Mesenchymal stem cell (in vitro differentiated cells and primary cell): ENCODE data around the gene ALDH5A1.
A peak's percentile ranks its signal among the peaks of the same experiment; 100 is the strongest.

Experiments used
- DNase-seq: peaks from one replicate; pipeline ENCODE4 v3.0.0-alpha.2; 2013
- H2AFZ ChIP-seq: one replicate; pipeline ENCODE4 v1.6.1; 2013; ENCODE audit warnings: low read depth, mild to moderate bottlenecking, control low read depth, inconsistent platforms, low read length, moderate library complexity
- H2AK5ac ChIP-seq: 2 replicates; pipeline ENCODE4 v1.6.1; 2013; ENCODE audit warnings: low read length, moderate library complexity, mild to moderate bottlenecking, inconsistent platforms; ENCODE audit not compliant: severe bottlenecking
- H2BK120ac ChIP-seq: one replicate; pipeline ENCODE4 v1.6.1; 2013; ENCODE audit warnings: low read depth, mild to moderate bottlenecking, inconsistent platforms, low read length, moderate library complexity
- H2BK12ac ChIP-seq, 2 experiments: one replicate each; pipeline ENCODE4 v1.6.1; 2013; ENCODE audit warnings: inconsistent platforms in 2 of 2, low read length in 2 of 2, mild to moderate bottlenecking in 2 of 2, moderate library complexity in 2 of 2, control low read depth in 1 of 2
- H2BK15ac ChIP-seq: one replicate; pipeline ENCODE4 v1.6.1; 2013; ENCODE audit warnings: mild to moderate bottlenecking, low read depth, inconsistent platforms; ENCODE audit not compliant: poor library complexity, severe bottlenecking
- H2BK5ac ChIP-seq: 2 replicates; pipeline ENCODE4 v1.6.1; 2013; ENCODE audit warnings: low read depth, mild to moderate bottlenecking, low read length, control low read depth, inconsistent platforms; ENCODE audit not compliant: poor library complexity, severe bottlenecking
- H3K14ac ChIP-seq, 2 experiments: one replicate each; pipeline ENCODE4 v1.6.1; 2013; ENCODE audit warnings: inconsistent platforms in 2 of 2, low read length in 2 of 2, control low read depth in 1 of 2, mild to moderate bottlenecking in 1 of 2, moderate library complexity in 1 of 2
- H3K18ac ChIP-seq, 2 experiments: one replicate each; pipeline ENCODE4 v1.6.1; 2013; ENCODE audit warnings: inconsistent platforms in 2 of 2, low read length in 2 of 2, control low read depth in 1 of 2, low read depth in 1 of 2, mild to moderate bottlenecking in 1 of 2
- H3K23ac ChIP-seq, 2 experiments: one replicate each; pipeline ENCODE4 v1.6.1; 2013; ENCODE audit warnings: inconsistent platforms in 2 of 2, low read length in 2 of 2, mild to moderate bottlenecking in 2 of 2, moderate library complexity in 2 of 2, control low read depth in 1 of 2
- H3K27ac ChIP-seq: 2 replicates; pipeline ENCODE4 v1.5.1; 2013; ENCODE audit warnings: mild to moderate bottlenecking, moderate library complexity, low read length, control low read depth, inconsistent platforms; ENCODE audit not compliant: poor library complexity, severe bottlenecking
- H3K27me3 ChIP-seq, 2 experiments: 2 replicates each; pipeline versions ENCODE4 v1.6.1 to v1.7.0; 2013; ENCODE audit warnings: low read length in 2 of 2, mild to moderate bottlenecking in 2 of 2, moderate library complexity in 2 of 2, control low read depth in 1 of 2, inconsistent platforms in 1 of 2; ENCODE audit not compliant: control insufficient read depth in 1 of 2, insufficient read depth in 1 of 2
- H3K36me3 ChIP-seq, 2 experiments: 2 replicates each; pipeline versions ENCODE4 v1.6.1 to v1.7.0; 2013; ENCODE audit warnings: low read length in 2 of 2, control low read depth in 1 of 2, inconsistent platforms in 1 of 2, low read depth in 1 of 2, mild to moderate bottlenecking in 1 of 2; ENCODE audit not compliant: insufficient read depth in 2 of 2, control insufficient read depth in 1 of 2
- H3K4ac ChIP-seq, 2 experiments: one replicate each; pipeline ENCODE4 v1.6.1; 2013; ENCODE audit warnings: inconsistent platforms in 2 of 2, low read length in 2 of 2, mild to moderate bottlenecking in 2 of 2, moderate library complexity in 2 of 2, control low read depth in 1 of 2, low read depth in 1 of 2
- H3K4me1 ChIP-seq: 2 replicates; pipeline ENCODE4 v1.6.1; 2013; ENCODE audit warnings: low read depth, low read length, control low read depth; ENCODE audit not compliant: control insufficient read depth, insufficient read depth
- H3K4me2 ChIP-seq: 2 replicates; pipeline ENCODE4 v1.6.1; 2013; ENCODE audit warnings: low read length, mild to moderate bottlenecking, inconsistent platforms; ENCODE audit not compliant: poor library complexity, severe bottlenecking
- H3K4me3 ChIP-seq, 2 experiments: 2 replicates each; pipeline versions ENCODE4 v1.5.1 to v1.7.0; 2013; ENCODE audit warnings: low read length in 2 of 2, mild to moderate bottlenecking in 2 of 2, control low read depth in 1 of 2, low read depth in 1 of 2; ENCODE audit not compliant: insufficient read depth in 1 of 2
- H3K79me1 ChIP-seq: replicated peaks from 2 replicates; pipeline ENCODE4 v1.6.1; 2013; ENCODE audit warnings: mild to moderate bottlenecking, control low read depth, low read length, inconsistent platforms; ENCODE audit not compliant: poor library complexity, severe bottlenecking
- H3K9ac ChIP-seq: 2 replicates; pipeline ENCODE4 v1.7.0; 2013; ENCODE audit warnings: mild to moderate bottlenecking, low read length, moderate library complexity
- H3K9me3 ChIP-seq: 2 replicates; pipeline ENCODE4 v1.7.0; 2013; ENCODE audit warnings: mild to moderate bottlenecking, low read length; ENCODE audit not compliant: control insufficient read depth
- H4K8ac ChIP-seq: one replicate; pipeline ENCODE4 v1.6.1; 2013; ENCODE audit warnings: inconsistent platforms, mild to moderate bottlenecking, low read length, moderate library complexity
- H4K91ac ChIP-seq: one replicate; pipeline ENCODE4 v1.6.1; 2013; ENCODE audit warnings: mild to moderate bottlenecking, low read length, inconsistent platforms
- WGBS: methylation state at CpG from one replicate; pipeline ENCODE4 v1.1.7; 2013; ENCODE audit warnings: mixed read lengths; 5-methylcytosine and 5-hydroxymethylcytosine counted together

Gene ALDH5A1

DNA sequence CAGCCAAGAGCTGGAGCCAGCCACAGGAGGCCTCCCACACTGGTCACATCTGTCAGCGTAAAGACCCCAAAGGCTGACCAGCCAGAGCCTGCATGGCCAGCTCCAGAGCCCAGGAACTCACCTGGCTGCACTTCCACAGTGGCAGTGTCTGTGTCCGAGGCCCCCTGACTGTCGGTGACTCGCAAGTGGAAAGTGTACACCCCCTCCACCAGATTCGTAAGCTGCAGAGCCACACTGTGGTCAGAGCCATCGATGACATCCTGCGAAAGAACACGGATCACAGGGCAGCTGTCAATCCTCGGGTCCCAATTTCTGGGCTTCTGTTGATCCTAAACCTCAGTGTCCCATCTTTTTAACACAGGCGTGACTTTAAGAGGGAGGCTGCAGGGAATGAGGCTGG, 69.3 kb downstream of the ALDH5A1 start:
- Histone ChIP-seq H3K4me3 (no peak overlapping the region), H4K8ac (no peak overlapping the region), H3K18ac (no peak overlapping the region), H2BK15ac (no peak overlapping the region), H2BK120ac (no peak overlapping the region), H3K23ac (no peak overlapping the region), H2AK5ac (no peak overlapping the region), H2BK5ac (no peak overlapping the region), H2AFZ (no peak overlapping the region), H3K9me3 (no peaks in the 10 kb centered on the region), H2BK12ac (no peak overlapping the region), H3K9ac (no peak overlapping the region), H3K27ac (no peak overlapping the region), H3K36me3 (no peaks in the 10 kb centered on the region), H3K4me1 (no peaks in the 10 kb centered on the region), H4K91ac (no peak overlapping the region), H3K27me3 (peaks cover 3 to 6% of the 10 kb centered on the region in 2 experiments), H3K79me1 (no peaks in the 10 kb centered on the region), H3K4ac (no peak overlapping the region), H3K14ac (no peak overlapping the region), H3K4me2 (no peak overlapping the region)
- no peak for DNase-seq
- 85% methylated on average over 10 of the region's 10 CpGs for WGBS

DNA sequence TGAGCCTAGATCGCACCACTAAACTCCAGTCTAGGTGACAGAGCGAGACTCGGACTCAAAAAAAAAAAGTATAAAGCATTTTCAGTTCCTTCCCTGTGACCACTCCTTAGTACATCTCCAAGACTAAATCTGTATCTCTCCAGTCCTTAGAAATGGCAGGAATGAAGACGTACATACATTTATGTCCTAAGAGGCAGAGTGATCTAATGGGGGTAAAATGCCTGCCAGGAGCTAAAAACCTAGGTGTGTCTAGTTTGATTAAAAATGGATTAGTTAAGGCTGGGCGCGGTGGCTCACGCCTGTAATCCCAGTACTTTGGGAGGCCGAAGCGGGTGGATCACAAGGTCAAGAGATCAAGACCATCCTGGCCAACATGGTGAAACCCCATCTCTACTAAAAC, 70.4 kb downstream of the ALDH5A1 start:
- H2BK5ac ChIP-seq = no peak overlapping the region
- no peak overlapping the region for H3K27ac ChIP-seq
- no peak overlapping the region for H4K8ac ChIP-seq
- no peak overlapping the region for H3K23ac ChIP-seq
- H3K27me3 ChIP-seq = peaks cover 3 to 14% of the 10 kb centered on the region in 2 experiments
- no peak overlapping the region for H2BK15ac ChIP-seq
- H3K9me3 ChIP-seq = no peaks in the 10 kb centered on the region
- H2BK12ac ChIP-seq = no peak overlapping the region
- WGBS = over 99% methylated on average over 9 of the region's 9 CpGs
- no peaks in the 10 kb centered on the region for H3K4me1 ChIP-seq
- no peak overlapping the region for H2AFZ ChIP-seq
- H3K4ac ChIP-seq = no peak overlapping the region
- H4K91ac ChIP-seq = no peak overlapping the region
- no peak overlapping the region for H3K14ac ChIP-seq
- H2AK5ac ChIP-seq = no peak overlapping the region
- H3K4me2 ChIP-seq = no peak overlapping the region
- H3K18ac ChIP-seq = no peak overlapping the region
- no peak overlapping the region for H3K9ac ChIP-seq
- H2BK120ac ChIP-seq = no peak overlapping the region
- DNase-seq = no peak
- no peaks in the 10 kb centered on the region for H3K36me3 ChIP-seq
- H3K4me3 ChIP-seq = no peak overlapping the region
- no peaks in the 10 kb centered on the region for H3K79me1 ChIP-seq

- H2BK15ac ChIP-seq = no peak overlapping the region
- no peak overlapping the region for H2BK5ac ChIP-seq
- 41% methylated on average over 4 of the region's 5 CpGs for WGBS
- no peak overlapping the region for H3K4ac ChIP-seq
- H3K4me1 ChIP-seq = no peaks in the 10 kb centered on the region
- no peak overlapping the region for H3K4me3 ChIP-seq
- no peak overlapping the region for H3K4me2 ChIP-seq
- H2BK12ac ChIP-seq = no peak overlapping the region
- no peak overlapping the region for H3K18ac ChIP-seq
- no peak overlapping the region for H3K23ac ChIP-seq
- no peak overlapping the region for H4K8ac ChIP-seq
- H3K27ac ChIP-seq = no peak overlapping the region
- no peak overlapping the region for H2BK120ac ChIP-seq
- H3K27me3 ChIP-seq = peaks cover 3 to 14% of the 10 kb centered on the region in 2 experiments
- peak; percentile 34 for DNase-seq
- no peak overlapping the region for H3K14ac ChIP-seq
- no peak overlapping the region for H3K9ac ChIP-seq
- H3K79me1 ChIP-seq = no peaks in the 10 kb centered on the region
- no peaks in the 10 kb centered on the region for H3K36me3 ChIP-seq
- no peaks in the 10 kb centered on the region for H3K9me3 ChIP-seq
- H2AK5ac ChIP-seq = no peak overlapping the region
- H2AFZ ChIP-seq = no peak overlapping the region
- no peak overlapping the region for H4K91ac ChIP-seq
These were observed 71.4 kb downstream of the ALDH5A1 start for GRCh38 chr6:24566020-24566767.

GRCh38 chr6:24568683-24569082, 73.9 kb downstream of the ALDH5A1 start:
- H3K4ac ChIP-seq = no peak overlapping the region
- no peak overlapping the region for H4K91ac ChIP-seq
- WGBS = 84% methylated on average over 3 of the region's 4 CpGs
- peak overlapping the region in 1 of 2 experiments; percentile 43 for H3K23ac ChIP-seq
- no peak overlapping the region for H3K18ac ChIP-seq
- no peaks in the 10 kb centered on the region for H3K36me3 ChIP-seq
- no peak overlapping the region for H3K9ac ChIP-seq
- H2BK15ac ChIP-seq = no peak overlapping the region
- H2BK120ac ChIP-seq = no peak overlapping the region
- no peak for DNase-seq
- no peaks in the 10 kb centered on the region for H3K9me3 ChIP-seq
- H3K14ac ChIP-seq = peak overlapping the region in 1 of 2 experiments; percentile 50
- H3K27me3 ChIP-seq = peaks cover 12 to 22% of the 10 kb centered on the region in 2 experiments
- H3K4me3 ChIP-seq = no peak overlapping the region
- H2AFZ ChIP-seq = no peak overlapping the region
- H2BK5ac ChIP-seq = no peak overlapping the region
- H2AK5ac ChIP-seq = no peak overlapping the region
- no peaks in the 10 kb centered on the region for H3K79me1 ChIP-seq
- no peak overlapping the region for H3K27ac ChIP-seq
- no peaks in the 10 kb centered on the region for H3K4me1 ChIP-seq
- H3K4me2 ChIP-seq = no peak overlapping the region
- H4K8ac ChIP-seq = no peak overlapping the region
- H2BK12ac ChIP-seq = no peak overlapping the region
